ENCODE results near the gene AKT1S1.
A peak's percentile ranks its signal among the peaks of the same experiment; 100 is the strongest.

Gene AKT1S1

GRCh38 chr19:49869009-49869483, 8.1 kb downstream of the AKT1S1 start:
- H4K91ac ChIP-seq (ENCODE audit: low read depth, low read length), result peak overlapping the region; percentile 84
- peak overlapping the region; percentile 68 for H4K12ac ChIP-seq (ENCODE audit: low read depth, low read length)
- peak overlapping the region; percentile 77 for H2AK5ac ChIP-seq (ENCODE audit: low read length)
- H3K36me3 ChIP-seq (ENCODE audit: control insufficient read depth in 1 of 2, insufficient read depth in 2 of 2, low read length in 2 of 2), result peaks cover 35 to 36% of the 10 kb centered on the region in 2 experiments
- peak overlapping the region; percentile 13 for H2BK5ac ChIP-seq (ENCODE audit: low read depth, low read length, poor library complexity)
- no peak overlapping the region for H3K23ac ChIP-seq (ENCODE audit: low read length)
- no peak overlapping the region for H3K27ac ChIP-seq (ENCODE audit: low read depth, low read length)
- H3K14ac ChIP-seq (ENCODE audit: low read length), result peak overlapping the region; percentile 47
- H3K79me1 ChIP-seq (ENCODE audit: low read length), result peaks cover 18% of the 10 kb centered on the region
- peak overlapping the region; percentile 49 for H3K18ac ChIP-seq (ENCODE audit: low read length)
- WGBS (ENCODE audit: extremely low coverage, insufficient coverage, insufficient read length), result no CpG with 5 or more reads among the region's 15 CpGs
- no peak overlapping the region for H2BK12ac ChIP-seq (ENCODE audit: low read length)
- peaks cover 15 to 23% of the 10 kb centered on the region in 2 experiments for H3K4me1 ChIP-seq (ENCODE audit: control insufficient read depth in 1 of 2, insufficient read depth in 2 of 2, low read length in 2 of 2)
- peak overlapping the region; percentile 65 for H2BK120ac ChIP-seq (ENCODE audit: insufficient read depth, low read length, poor library complexity)
- peak overlapping the region; percentile 29 for H3K4ac ChIP-seq (ENCODE audit: low read depth, low read length)
- H3K27me3 ChIP-seq (ENCODE audit: insufficient read depth, low read length), result no peaks in the 10 kb centered on the region
- H3K9me3 ChIP-seq (ENCODE audit: insufficient read depth, low read depth, low read length), result no peaks in the 10 kb centered on the region
- no peak for DNase-seq
- H3K4me3 ChIP-seq (ENCODE audit: low read depth, low read length), result peak overlapping the region; percentile 25
- peak overlapping the region; percentile 92 for H4K8ac ChIP-seq (ENCODE audit: low read depth, low read length)
- peak overlapping the region; percentile 62 for H2AFZ ChIP-seq (ENCODE audit: insufficient read depth, low read length, poor library complexity)
- peaks cover 7% of the 10 kb centered on the region for H3K79me2 ChIP-seq (ENCODE audit: control insufficient read depth, insufficient read depth, low read length, poor library complexity)
- no peak overlapping the region for H3K9ac ChIP-seq (ENCODE audit: low read length)
- H3K4me2 ChIP-seq (ENCODE audit: low read length), result peak overlapping the region; percentile 73

GRCh38 chr19:49866933-49867782, 10.0 kb downstream of the AKT1S1 start, which contains the start of gene PNKP:
PNKP (minus strand) TSS chr19:49867576; CDS start chr19:49867204, 372 bp downstream.
- Histone ChIP-seq H3K4me2 (ENCODE audit: low read length) (peak within 1 kb of the TSS; percentile 68), H4K91ac (ENCODE audit: low read depth, low read length) (peak within 1 kb of the TSS; percentile 85), H2AK5ac (ENCODE audit: low read length) (peak within 1 kb of the TSS; percentile 25), H3K79me2 (ENCODE audit: control insufficient read depth, insufficient read depth, low read length, poor library complexity) (peaks cover 7% of the 10 kb centered on the region), H3K23ac (ENCODE audit: low read length) (no peak within 1 kb of the TSS), H3K9me3 (ENCODE audit: insufficient read depth, low read depth, low read length) (no peaks in the 10 kb centered on the region), H2BK120ac (ENCODE audit: insufficient read depth, low read length, poor library complexity) (peak within 1 kb of the TSS; percentile 78), H4K12ac (ENCODE audit: low read depth, low read length) (peak within 1 kb of the TSS; percentile 97), H3K36me3 (ENCODE audit: control insufficient read depth in 1 of 2, insufficient read depth in 2 of 2, low read length in 2 of 2) (peaks cover 36 to 44% of the 10 kb centered on the region in 2 experiments), H3K79me1 (ENCODE audit: low read length) (peaks cover 18% of the 10 kb centered on the region), H3K14ac (ENCODE audit: low read length) (peak within 1 kb of the TSS; percentile 92), H3K4me3 (ENCODE audit: low read depth, low read length) (peak within 1 kb of the TSS; percentile 92), H3K9ac (ENCODE audit: low read length) (peak within 1 kb of the TSS; percentile 97), H2BK12ac (ENCODE audit: low read length) (peak within 1 kb of the TSS; percentile 28), H3K4me1 (ENCODE audit: control insufficient read depth in 1 of 2, insufficient read depth in 2 of 2, low read length in 2 of 2) (peaks cover 15 to 24% of the 10 kb centered on the region in 2 experiments), H3K18ac (ENCODE audit: low read length) (peak within 1 kb of the TSS; percentile 93), H2BK5ac (ENCODE audit: low read depth, low read length, poor library complexity) (peak within 1 kb of the TSS; percentile 87), H2AFZ (ENCODE audit: insufficient read depth, low read length, poor library complexity) (peak within 1 kb of the TSS; percentile 74), H3K27ac (ENCODE audit: low read depth, low read length) (peak within 1 kb of the TSS; percentile 86), H3K4ac (ENCODE audit: low read depth, low read length) (peak within 1 kb of the TSS; percentile 88), H4K8ac (ENCODE audit: low read depth, low read length) (peak within 1 kb of the TSS; percentile 87), H3K27me3 (ENCODE audit: insufficient read depth, low read length) (no peaks in the 10 kb centered on the region)
- whole genome bisulfite sequencing (ENCODE audit: extremely low coverage, insufficient coverage, insufficient read length), result no CpG with 5 or more reads among the region's 65 CpGs
- peak; percentile 87 to 90 for DNase-seq

GRCh38 chr19:49864890-49865289, 12.3 kb downstream of the AKT1S1 start:
- H3K18ac ChIP-seq (ENCODE audit: low read length), result peak overlapping the region; percentile 11
- H2BK5ac ChIP-seq (ENCODE audit: low read depth, low read length, poor library complexity), result no peak overlapping the region
- H4K8ac ChIP-seq (ENCODE audit: low read depth, low read length), result no peak overlapping the region
- peaks cover 45 to 52% of the 10 kb centered on the region in 2 experiments for H3K36me3 ChIP-seq (ENCODE audit: control insufficient read depth in 1 of 2, insufficient read depth in 2 of 2, low read length in 2 of 2)
- H3K27me3 ChIP-seq (ENCODE audit: insufficient read depth, low read length), result no peaks in the 10 kb centered on the region
- no peak overlapping the region for H2AFZ ChIP-seq (ENCODE audit: insufficient read depth, low read length, poor library complexity)
- no peak overlapping the region for H2BK120ac ChIP-seq (ENCODE audit: insufficient read depth, low read length, poor library complexity)
- no peak overlapping the region for H3K14ac ChIP-seq (ENCODE audit: low read length)
- no peak overlapping the region for H3K9ac ChIP-seq (ENCODE audit: low read length)
- DNase-seq, result no peak
- no CpG with 5 or more reads among the region's 13 CpGs for WGBS (ENCODE audit: extremely low coverage, insufficient coverage, insufficient read length)
- no peak overlapping the region for H3K4me2 ChIP-seq (ENCODE audit: low read length)
- peaks cover 3% of the 10 kb centered on the region for H3K79me2 ChIP-seq (ENCODE audit: control insufficient read depth, insufficient read depth, low read length, poor library complexity)
- H4K91ac ChIP-seq (ENCODE audit: low read depth, low read length), result no peak overlapping the region
- no peak overlapping the region for H2AK5ac ChIP-seq (ENCODE audit: low read length)
- H3K9me3 ChIP-seq (ENCODE audit: insufficient read depth, low read depth, low read length), result no peaks in the 10 kb centered on the region
- no peak overlapping the region for H2BK12ac ChIP-seq (ENCODE audit: low read length)
- peak overlapping the region; percentile 16 for H3K4ac ChIP-seq (ENCODE audit: low read depth, low read length)
- H3K4me1 ChIP-seq (ENCODE audit: control insufficient read depth in 1 of 2, insufficient read depth in 2 of 2, low read length in 2 of 2), result peaks cover 9 to 15% of the 10 kb centered on the region in 2 experiments
- peaks cover 15% of the 10 kb centered on the region for H3K79me1 ChIP-seq (ENCODE audit: low read length)
- H3K27ac ChIP-seq (ENCODE audit: low read depth, low read length), result no peak overlapping the region
- H4K12ac ChIP-seq (ENCODE audit: low read depth, low read length), result no peak overlapping the region
- H3K4me3 ChIP-seq (ENCODE audit: low read depth, low read length), result no peak overlapping the region
- H3K23ac ChIP-seq (ENCODE audit: low read length), result no peak overlapping the region

GRCh38 chr19:49863935-49864320, 13.2 kb downstream of the AKT1S1 start:
- Histone ChIP-seq H3K4me3 (ENCODE audit: low read depth, low read length) (no peak overlapping the region), H3K36me3 (ENCODE audit: control insufficient read depth in 1 of 2, insufficient read depth in 2 of 2, low read length in 2 of 2) (peaks cover 52 to 58% of the 10 kb centered on the region in 2 experiments), H2BK5ac (ENCODE audit: low read depth, low read length, poor library complexity) (no peak overlapping the region), H2AFZ (ENCODE audit: insufficient read depth, low read length, poor library complexity) (no peak overlapping the region), H3K4me2 (ENCODE audit: low read length) (no peak overlapping the region), H3K4me1 (ENCODE audit: control insufficient read depth in 1 of 2, insufficient read depth in 2 of 2, low read length in 2 of 2) (peaks cover 6 to 19% of the 10 kb centered on the region in 2 experiments), H4K91ac (ENCODE audit: low read depth, low read length) (no peak overlapping the region), H4K8ac (ENCODE audit: low read depth, low read length) (no peak overlapping the region), H2AK5ac (ENCODE audit: low read length) (no peak overlapping the region), H4K12ac (ENCODE audit: low read depth, low read length) (no peak overlapping the region), H3K14ac (ENCODE audit: low read length) (no peak overlapping the region), H3K18ac (ENCODE audit: low read length) (no peak overlapping the region), H2BK120ac (ENCODE audit: insufficient read depth, low read length, poor library complexity) (no peak overlapping the region), H3K79me1 (ENCODE audit: low read length) (peaks cover 10% of the 10 kb centered on the region), H2BK12ac (ENCODE audit: low read length) (no peak overlapping the region), H3K79me2 (ENCODE audit: control insufficient read depth, insufficient read depth, low read length, poor library complexity) (peaks cover 1% of the 10 kb centered on the region), H3K27ac (ENCODE audit: low read depth, low read length) (no peak overlapping the region), H3K4ac (ENCODE audit: low read depth, low read length) (no peak overlapping the region), H3K23ac (ENCODE audit: low read length) (no peak overlapping the region), H3K27me3 (ENCODE audit: insufficient read depth, low read length) (no peaks in the 10 kb centered on the region), H3K9ac (ENCODE audit: low read length) (no peak overlapping the region), H3K9me3 (ENCODE audit: insufficient read depth, low read depth, low read length) (no peaks in the 10 kb centered on the region)
- no peak for DNase-seq
- no CpG with 5 or more reads among the region's 17 CpGs for WGBS (ENCODE audit: extremely low coverage, insufficient coverage, insufficient read length)
